Sigmoid colon (tissue), 7 donors: ENCODE measurements around the gene SPSB1. TPM values are rescaled to one million over a fixed set of nuclear protein-coding genes. Genes with fewer than 3 reads are reported as not detected.

ENCODE experiments used
- DNase-seq: peaks from one replicate; pipeline ENCODE4 v3.0.0-alpha.2; 2019
- H3K27ac ChIP-seq, 4 donors: fragments of 200-600 bp; sonication (generic); one replicate each; pipeline ENCODE4 v1.5.1; 2016 to 2019; ENCODE audit warnings: mild to moderate bottlenecking in 1 of 4
- H3K27me3 ChIP-seq, 3 donors: fragments of 200-600 bp; sonication (generic); one replicate each; pipeline ENCODE4 v1.5.1; 2019; ENCODE audit warnings: mild to moderate bottlenecking in 1 of 3
- H3K36me3 ChIP-seq, 4 donors: fragments of 200-600 bp; sonication (generic); one replicate each; pipeline ENCODE4 v1.5.1; 2016 to 2019
- H3K4me1 ChIP-seq, 4 donors: fragments of 200-600 bp; sonication (generic); one replicate each; pipeline ENCODE4 v1.5.1; 2017 to 2019
- H3K4me3 ChIP-seq, 4 donors: fragments of 200-600 bp; sonication (generic); one replicate each; pipeline ENCODE4 v1.5.1; 2017 to 2019; ENCODE audit warnings: mild to moderate bottlenecking in 2 of 4, moderate library complexity in 1 of 4
- H3K9me3 ChIP-seq, 4 donors: fragments of 200-600 bp in 3 of 4; sonication (generic) in 3 of 4; one replicate each; pipeline versions ENCODE4 v1.5.1 to v1.6.1; 2013 to 2019
- EP300 ChIP-seq, 4 donors: sonication (generic); formaldehyde crosslinking; IDR thresholded peaks; one replicate each; pipeline ENCODE4 v1.6.1; 2017; ENCODE audit warnings: antibody characterized with exemption in 4 of 4
- POLR2A ChIP-seq, 2 donors: fragments of 450-650 bp; IDR thresholded peaks; one replicate each; pipeline ENCODE4 v1.6.1; 2016; ENCODE audit warnings: antibody characterized with exemption in 2 of 2, mild to moderate bottlenecking in 2 of 2, moderate library complexity in 2 of 2
- POLR2AphosphoS5 ChIP-seq, 4 donors: sonication (generic); formaldehyde crosslinking; IDR thresholded peaks; one replicate each; pipeline ENCODE4 v1.6.1; 2017; ENCODE audit warnings: antibody characterized with exemption in 4 of 4
- WGBS, 2 donors: extraction: QIAGEN DNeasy Blood & Tissue Kit; methylation state at CpG; one replicate each; pipeline ENCODE4 v1.1.7; 2013; 5-methylcytosine and 5-hydroxymethylcytosine counted together
- intact Hi-C: fragments of 100-400 bp; cut with DNase I; formaldehyde crosslinking; loops from one replicate; pipeline ENCODE4 v1.15.1; 2023
- polyA plus RNA-seq, 3 donors: library from polyadenylated mRNA; stranded (reverse); fragments of 200-250 nt; gene quantifications; one replicate each; pipeline ENCODE4 v1.2.3, GENCODE V29; 2013
- total RNA-seq, 4 donors: library from RNA; depleted of rRNA; stranded (reverse); fragments of >200 nt; gene quantifications; one replicate each; pipeline ENCODE4 v1.1.0, GENCODE V29; 2016
- TF ChIP-seq, protein P1 (sequence below), 4 experiments: fragments of 450-650 bp in 3 of 4; fragments of 200-600 bp in 1 of 4; IDR thresholded peaks; one replicate each; pipeline ENCODE4 v1.5.1; 2016 to 2019; ENCODE audit warnings: antibody characterized with exemption in 4 of 4, mild to moderate bottlenecking in 3 of 4, moderate library complexity in 2 of 4
- donor health status: healthy with polysubstance abuse.
- donor health status: Bipolar disorder and iron deficiency.
- donor health status: healthy.

Gene SPSB1
- total and polyA plus RNA-seq, 7 donors: 17.4 to 34.3 (median 26.4) TPM

DNA sequence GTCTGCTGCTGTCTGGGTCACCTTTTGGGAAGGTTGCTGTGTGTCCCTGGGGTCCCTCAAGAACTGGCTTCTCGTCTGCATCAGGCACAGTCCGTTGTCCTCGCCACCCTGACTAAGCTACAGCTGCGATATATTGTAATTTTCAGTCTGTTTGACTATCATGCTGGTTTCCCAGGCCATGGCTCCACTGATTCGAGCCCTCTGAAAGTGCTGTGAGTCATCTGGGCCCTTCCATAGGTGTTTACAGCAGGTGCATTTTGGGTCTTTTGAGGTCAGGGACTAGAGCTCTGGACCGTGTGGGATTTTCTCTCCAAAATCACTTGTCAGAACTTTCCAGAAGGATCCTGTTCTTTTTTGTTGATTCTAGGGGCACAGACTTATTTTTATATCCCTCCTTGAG, 52.8 kb downstream of the SPSB1 start:
- TF ChIP-seq POLR2AphosphoS5 (IDR thresholded peaks at IDR 0.05) (no peak), EP300 (IDR thresholded peaks at IDR 0.05) (no peak), POLR2A (IDR thresholded peaks at IDR 0.05) (no peak)
- TF ChIP-seq, protein P1, sequence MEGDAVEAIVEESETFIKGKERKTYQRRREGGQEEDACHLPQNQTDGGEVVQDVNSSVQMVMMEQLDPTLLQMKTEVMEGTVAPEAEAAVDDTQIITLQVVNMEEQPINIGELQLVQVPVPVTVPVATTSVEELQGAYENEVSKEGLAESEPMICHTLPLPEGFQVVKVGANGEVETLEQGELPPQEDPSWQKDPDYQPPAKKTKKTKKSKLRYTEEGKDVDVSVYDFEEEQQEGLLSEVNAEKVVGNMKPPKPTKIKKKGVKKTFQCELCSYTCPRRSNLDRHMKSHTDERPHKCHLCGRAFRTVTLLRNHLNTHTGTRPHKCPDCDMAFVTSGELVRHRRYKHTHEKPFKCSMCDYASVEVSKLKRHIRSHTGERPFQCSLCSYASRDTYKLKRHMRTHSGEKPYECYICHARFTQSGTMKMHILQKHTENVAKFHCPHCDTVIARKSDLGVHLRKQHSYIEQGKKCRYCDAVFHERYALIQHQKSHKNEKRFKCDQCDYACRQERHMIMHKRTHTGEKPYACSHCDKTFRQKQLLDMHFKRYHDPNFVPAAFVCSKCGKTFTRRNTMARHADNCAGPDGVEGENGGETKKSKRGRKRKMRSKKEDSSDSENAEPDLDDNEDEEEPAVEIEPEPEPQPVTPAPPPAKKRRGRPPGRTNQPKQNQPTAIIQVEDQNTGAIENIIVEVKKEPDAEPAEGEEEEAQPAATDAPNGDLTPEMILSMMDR (IDR thresholded peaks at IDR 0.05): no peak
- H3K4me1 ChIP-seq: peaks cover 0 to 90% (median 64%) of the 10 kb centered on the region in 4 donors
- no peak overlapping the region for H3K4me3 ChIP-seq
- 84% methylated on average over 6 of the region's 6 CpGs for WGBS, 2 donors
- H3K36me3 ChIP-seq: peaks cover 0 to 9% (median 0%) of the 10 kb centered on the region in 4 donors
- intact Hi-C loops: no loop called here
- DNase-seq: no peak
- H3K27ac ChIP-seq: peak overlapping the region in 2 of 4 donors; percentile 49 to 57
- H3K9me3 ChIP-seq: no peaks in the 10 kb centered on the region
- H3K27me3 ChIP-seq: no peaks in the 10 kb centered on the region

DNA sequence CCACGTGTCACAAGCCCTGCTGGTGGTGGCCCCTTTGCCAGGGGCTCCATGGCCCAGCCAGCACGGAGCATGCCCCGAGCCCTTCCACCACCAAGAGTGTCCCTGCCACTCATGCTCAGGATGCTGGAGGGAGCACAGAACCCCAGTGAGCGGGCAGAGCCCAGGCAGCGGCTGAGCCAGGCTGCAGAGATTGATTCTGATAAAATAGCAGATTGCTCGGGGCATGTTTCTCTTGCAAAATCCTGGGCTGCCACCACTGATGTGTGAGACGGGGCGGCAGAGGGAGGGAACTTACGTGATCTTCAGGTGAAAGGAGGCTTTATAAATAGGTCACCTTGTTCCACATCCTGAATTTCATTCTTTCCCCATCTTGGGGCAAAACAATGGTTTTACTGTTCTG, 53.2 kb downstream of the SPSB1 start:
- no peak for TF ChIP-seq POLR2AphosphoS5 (IDR thresholded peaks at IDR 0.05)
- no peak for TF ChIP-seq EP300 (IDR thresholded peaks at IDR 0.05)
- TF ChIP-seq, protein P1 (IDR thresholded peaks at IDR 0.05): no peak
- TF ChIP-seq POLR2A (IDR thresholded peaks at IDR 0.05): no peak
- Histone ChIP-seq H3K4me3 (no peak overlapping the region), H3K36me3 (peaks cover 0 to 9% (median 0%) of the 10 kb centered on the region in 4 donors), H3K27ac (peak overlapping the region in 1 of 4 donors; percentile 49), H3K4me1 (peaks cover 0 to 90% (median 63%) of the 10 kb centered on the region in 4 donors), H3K27me3 (no peaks in the 10 kb centered on the region), H3K9me3 (no peaks in the 10 kb centered on the region)
- 85 to 88% methylated on average over 9 of the region's 9 CpGs for WGBS, 2 donors
- DNase-seq: no peak
- intact Hi-C loops: no loop called here

DNA sequence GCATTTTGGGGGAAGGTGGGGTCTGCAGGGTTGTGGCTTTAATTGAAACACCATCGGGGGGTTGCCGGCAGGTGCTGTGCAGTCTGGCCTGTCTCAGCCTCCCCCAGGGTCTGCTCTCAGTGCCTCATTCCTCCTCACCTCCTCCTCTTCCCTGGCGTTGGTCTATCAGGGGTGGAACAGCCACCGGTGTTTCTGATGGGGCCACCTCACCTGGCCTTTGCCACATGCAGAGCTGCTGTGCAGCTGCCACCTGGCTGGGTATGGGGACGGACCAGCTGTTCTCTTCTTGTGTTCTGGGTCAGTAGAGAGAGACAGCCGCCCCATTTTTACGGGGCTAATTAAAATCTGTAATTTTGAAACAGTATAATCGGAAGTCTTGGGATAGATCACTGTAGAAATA, 53.9 kb downstream of the SPSB1 start:
- no peak for DNase-seq
- Histone ChIP-seq H3K27ac (peak overlapping the region in 1 of 4 donors; percentile 49), H3K27me3 (no peaks in the 10 kb centered on the region), H3K4me1 (peaks cover 0 to 90% (median 61%) of the 10 kb centered on the region in 4 donors), H3K9me3 (no peaks in the 10 kb centered on the region), H3K36me3 (peaks cover 0 to 9% (median 0%) of the 10 kb centered on the region in 4 donors), H3K4me3 (no peak overlapping the region)
- TF ChIP-seq POLR2A (IDR thresholded peaks at IDR 0.05) (no peak), EP300 (IDR thresholded peaks at IDR 0.05) (no peak), POLR2AphosphoS5 (IDR thresholded peaks at IDR 0.05) (no peak)
- TF ChIP-seq, protein P1 (IDR thresholded peaks at IDR 0.05): no peak
- intact Hi-C loops: no loop called here
- WGBS, 2 donors: 53 to 67% methylated on average over 8 of the region's 8 CpGs

DNA sequence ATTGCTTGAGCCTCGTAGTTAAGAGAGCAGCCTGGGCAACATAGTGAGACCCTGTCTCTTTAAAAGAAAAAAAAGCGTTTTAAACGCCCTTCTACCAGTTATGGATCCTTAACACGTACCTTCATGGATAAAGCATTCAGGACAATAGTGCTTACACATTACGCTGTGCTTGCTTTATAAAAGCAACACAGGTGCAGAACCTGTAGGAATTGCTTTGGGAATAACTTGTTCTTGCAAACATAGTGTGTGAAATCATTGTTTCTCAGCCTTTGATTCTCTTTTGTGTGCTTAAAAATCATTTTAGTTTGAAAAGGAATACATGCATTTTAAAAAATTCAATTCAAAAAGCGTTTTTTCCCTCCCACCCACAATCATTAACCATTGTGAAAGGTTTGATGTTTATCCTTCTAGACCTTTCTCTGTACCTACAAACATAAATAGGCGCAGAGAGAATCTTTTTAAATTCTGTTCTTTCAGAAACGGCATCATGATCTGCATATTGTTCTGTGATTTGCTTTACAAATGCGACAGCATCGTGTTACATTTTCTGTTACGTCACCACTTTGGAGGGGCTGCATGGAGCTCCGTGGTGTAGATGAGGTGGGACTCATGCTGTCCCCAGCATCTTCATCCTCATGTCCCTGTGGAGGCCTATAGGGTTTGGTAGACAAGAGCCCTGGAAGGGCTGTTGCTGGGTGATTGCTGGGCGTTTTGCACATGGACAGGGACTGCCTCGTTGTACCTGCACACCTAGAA, 54.6 kb downstream of the SPSB1 start:
- intact Hi-C loops: no loop called here
- Histone ChIP-seq H3K27ac (peak overlapping the region in 1 of 4 donors; percentile 49), H3K9me3 (no peaks in the 10 kb centered on the region), H3K4me3 (no peak overlapping the region), H3K4me1 (peaks cover 0 to 90% (median 67%) of the 10 kb centered on the region in 4 donors), H3K27me3 (no peaks in the 10 kb centered on the region), H3K36me3 (peaks cover 0 to 6% (median 0%) of the 10 kb centered on the region in 4 donors)
- WGBS, 2 donors: 72 to 76% methylated on average over 14 of the region's 14 CpGs
- no peak for DNase-seq
- TF ChIP-seq EP300 (IDR thresholded peaks at IDR 0.05): no peak
- TF ChIP-seq, protein P1 (IDR thresholded peaks at IDR 0.05): no peak
- TF ChIP-seq POLR2AphosphoS5 (IDR thresholded peaks at IDR 0.05): no peak
- TF ChIP-seq POLR2A (IDR thresholded peaks at IDR 0.05): no peak
